Kidney capillary endothelial cell (primary cell): ENCODE measurements around the gene NPBWR2.

Experiments used
- DNase-seq: peaks from one replicate; pipeline ENCODE4 v3.0.0-alpha.2; 2018; ENCODE audit warnings: low spot score

Gene NPBWR2

GRCh38 chr20:64084685-64085152, 22.6 kb downstream of the NPBWR2 start:
- no peak for DNase-seq

DNA sequence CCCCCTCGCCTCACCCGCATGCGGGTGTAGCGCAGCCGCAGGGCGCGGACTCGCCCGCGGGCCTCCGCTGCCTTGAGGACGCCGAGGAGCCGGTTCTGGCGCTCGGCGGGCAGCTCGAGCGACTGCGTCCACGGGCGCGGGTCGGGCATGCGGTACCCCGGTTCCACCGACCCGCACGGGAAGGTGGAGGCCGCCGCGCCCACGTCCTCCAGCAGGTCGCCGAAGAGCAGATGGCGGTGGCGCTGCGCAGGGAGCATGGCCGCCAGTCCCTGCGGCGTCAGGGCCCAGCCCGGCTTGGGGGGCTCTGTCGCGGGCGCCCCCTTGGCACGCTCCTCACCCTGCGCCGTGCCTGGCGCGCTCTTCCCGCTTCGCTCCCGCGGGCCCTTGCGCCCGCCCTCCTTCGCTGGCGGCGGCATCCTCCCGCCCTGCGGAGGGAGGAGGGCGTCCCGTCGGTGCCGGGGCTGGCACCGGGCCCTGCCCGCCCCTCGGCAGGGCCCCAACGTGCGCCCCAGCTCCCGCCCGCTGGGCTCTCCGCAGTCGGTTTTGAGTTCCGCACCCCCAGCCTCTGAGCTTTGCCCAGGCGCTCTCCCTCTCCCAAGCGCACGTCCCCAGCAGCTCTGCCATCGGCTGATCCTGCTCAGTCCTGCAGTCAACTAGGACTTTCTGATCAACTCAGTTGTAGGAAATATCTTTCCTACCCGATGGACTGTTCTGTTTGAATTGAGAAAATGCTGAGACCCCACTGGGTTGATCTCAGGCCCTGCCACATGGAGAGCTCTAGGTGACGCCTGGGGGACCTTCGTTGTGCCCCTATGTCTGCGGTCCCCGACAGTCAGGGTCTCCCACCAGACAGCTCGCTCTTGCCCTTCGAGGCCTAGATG, 23.3 kb downstream of the NPBWR2 start, which contains the start of gene LKAAEAR1:
TSS of gene LKAAEAR1 (minus strand) at position 595 of the 881 bp plus-strand sequence. CDS start at position 416, 179 bp downstream.
- DNase-seq = no peak

- DNase-seq = peak; percentile 53
These were observed 24.0 kb downstream of the NPBWR2 start for GRCh38 chr20:64083378-64083803.

DNA sequence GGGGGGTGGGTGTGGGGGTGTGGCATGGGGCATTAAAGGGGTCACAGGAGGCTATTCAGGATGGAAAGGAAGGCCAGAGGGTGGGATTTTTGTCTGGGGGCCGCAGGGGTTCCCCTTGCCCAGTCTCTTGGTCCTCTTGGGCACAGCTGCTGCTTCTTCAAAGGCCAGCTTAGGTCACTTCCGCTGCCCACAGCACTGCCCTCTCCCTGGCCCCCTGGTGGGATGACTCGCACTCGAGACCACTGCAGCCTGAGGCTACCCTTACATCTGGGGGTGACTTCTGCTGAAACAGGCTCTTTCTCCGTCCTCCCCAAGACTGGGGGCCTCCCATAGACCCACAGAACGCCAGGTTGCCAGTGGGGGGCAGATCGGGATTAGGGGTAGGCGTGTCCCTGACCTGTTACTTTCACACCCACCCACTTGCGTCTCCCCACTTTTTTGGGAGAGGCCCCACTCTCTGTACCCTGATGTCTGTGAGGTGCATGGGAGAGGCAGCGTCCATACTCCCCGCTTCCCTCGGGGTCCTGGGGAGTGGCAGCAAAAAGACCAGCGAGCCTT, 24.5 kb downstream of the NPBWR2 start:
- no peak for DNase-seq

DNA sequence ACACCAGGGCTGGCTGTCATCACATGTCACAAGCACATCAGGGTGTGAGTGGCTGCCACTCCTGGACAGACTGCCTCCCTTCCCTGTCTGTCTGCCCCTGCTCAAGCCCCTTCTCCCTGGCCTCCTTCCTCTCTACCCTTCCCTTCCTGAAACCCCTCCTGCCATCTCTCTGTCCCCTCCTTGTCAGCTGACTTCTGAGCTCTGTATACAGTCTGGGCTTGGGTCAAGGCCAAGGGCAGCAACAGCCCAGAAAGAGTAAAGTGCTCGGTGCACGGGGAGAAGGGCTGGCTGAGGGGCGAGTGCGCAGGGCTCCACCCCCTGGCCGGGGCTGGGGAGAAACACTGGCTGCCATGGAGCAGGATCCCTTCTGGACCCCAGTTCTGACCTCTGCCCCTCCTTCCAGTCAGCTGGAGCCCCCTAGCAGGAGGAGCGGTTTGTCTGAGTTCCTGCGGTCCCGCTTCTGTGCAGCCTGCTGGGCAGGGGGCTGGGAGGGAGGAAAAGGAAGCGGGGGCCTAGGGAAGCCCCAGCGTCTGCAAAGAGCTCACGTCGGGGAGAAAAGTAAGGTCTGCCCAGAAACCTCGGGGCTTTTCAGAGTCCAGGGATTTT, 25.1 kb downstream of the NPBWR2 start:
- DNase-seq = no peak

DNA sequence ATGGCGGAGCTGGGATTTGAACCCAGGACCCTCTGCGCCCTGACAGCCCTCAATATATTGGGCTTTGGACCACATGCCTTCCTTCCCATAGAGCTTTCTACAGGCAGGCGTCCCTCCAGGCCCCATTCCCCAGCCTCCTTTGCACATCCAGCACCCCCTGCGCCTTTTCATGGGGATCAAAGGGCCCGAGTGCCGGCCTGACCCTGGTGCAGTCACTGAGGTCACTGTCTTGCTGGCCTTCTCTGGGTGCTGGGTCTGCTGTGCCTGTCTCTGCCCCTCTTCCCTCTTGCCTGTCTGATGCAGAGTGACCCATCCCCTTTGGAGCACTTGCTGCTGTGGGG, 25.8 kb downstream of the NPBWR2 start:
- DNase-seq = no peak

GRCh38 chr20:64080813-64081623, 26.3 kb downstream of the NPBWR2 start:
- DNase-seq = no peak

DNA sequence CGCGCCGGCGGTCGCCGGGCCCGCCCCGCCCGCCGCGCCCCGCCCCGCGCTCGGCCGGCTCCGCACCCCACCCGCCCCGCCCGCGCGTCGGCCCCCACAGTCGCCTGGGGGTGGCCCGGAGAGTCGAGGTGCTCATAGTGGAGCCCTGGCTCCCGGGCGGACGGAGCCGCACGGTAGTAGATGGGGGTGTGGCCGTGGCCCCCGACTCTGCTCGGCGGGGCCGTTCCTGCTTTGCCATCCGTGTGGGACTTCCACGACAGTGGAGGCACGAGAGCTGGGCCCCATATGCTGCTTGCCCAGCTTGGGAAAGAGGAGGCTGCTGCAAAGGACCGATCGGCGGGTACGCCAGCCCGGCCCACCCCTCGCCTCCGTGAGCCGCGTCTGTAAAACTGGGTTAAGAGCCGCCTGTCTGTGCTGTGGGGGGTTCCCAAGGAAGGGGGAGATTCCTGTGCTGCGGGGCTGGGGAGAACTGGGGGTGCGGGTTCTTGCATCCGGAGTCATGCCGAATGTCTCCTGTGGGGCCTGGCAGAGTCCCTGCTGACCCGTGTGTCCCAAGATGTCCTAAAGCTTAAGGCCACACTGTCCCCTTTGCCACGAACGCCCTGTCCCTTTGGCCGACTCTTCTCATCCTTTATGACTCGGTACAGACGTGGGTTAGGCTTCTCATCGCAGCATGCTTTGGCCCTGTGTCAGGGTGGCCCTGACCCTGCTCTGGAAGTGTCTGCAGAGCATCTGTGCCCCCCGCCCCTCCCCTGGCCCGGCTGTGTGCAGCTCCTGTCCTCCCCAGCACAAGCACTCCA, 27.2 kb downstream of the NPBWR2 start, which contains the start of gene OPRL1:
TSS of gene OPRL1 (plus strand) at position 70 of the 800 bp plus-strand sequence. CDS start 12,639 bp downstream, outside the sequence.
- no peak for DNase-seq

DNA sequence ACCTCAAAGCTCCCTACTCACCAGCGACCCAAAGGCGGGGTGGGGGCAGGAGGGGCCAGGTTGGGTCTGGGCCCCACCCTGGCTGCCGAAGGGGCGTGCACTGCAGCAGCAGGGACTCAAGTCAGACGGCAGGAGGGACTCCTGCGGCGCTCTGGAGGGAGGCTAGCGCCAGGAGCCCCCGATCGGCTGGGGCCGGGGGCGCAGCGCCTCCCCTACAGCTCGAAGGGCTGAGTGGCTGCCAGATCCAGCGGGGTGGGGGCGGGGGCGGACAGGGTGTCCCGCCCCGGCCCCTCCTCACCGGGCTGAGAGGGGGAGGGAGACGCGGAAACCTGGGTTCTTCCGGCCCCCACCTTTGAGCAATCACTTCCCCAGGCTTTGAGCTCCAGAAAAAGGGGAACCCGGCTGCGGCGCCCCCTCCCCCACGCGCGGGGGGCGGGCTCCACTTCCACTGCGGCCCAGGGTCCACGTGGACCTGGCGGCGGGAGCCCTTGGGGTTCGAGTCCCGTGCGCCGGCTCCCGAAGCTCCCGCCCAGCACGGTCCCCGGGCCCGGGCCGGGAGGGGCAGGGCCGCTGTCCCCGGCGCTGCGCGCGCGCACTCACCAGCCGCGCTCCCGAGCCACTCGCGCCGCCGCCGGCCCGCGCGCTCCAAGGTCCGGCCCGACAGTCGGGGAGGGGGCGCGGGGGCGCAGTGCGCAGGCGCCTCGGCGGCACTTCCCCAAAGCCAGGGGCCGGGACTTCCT, 27.9 kb downstream of the NPBWR2 start, which contains the start of gene RGS19:
TSS of gene RGS19 (minus strand) at position 246 of the 740 bp plus-strand sequence. CDS start 2,632 bp downstream, outside the sequence.
- peak; percentile 50 for DNase-seq

GRCh38 chr20:64078934-64079272, 28.5 kb downstream of the NPBWR2 start:
- no peak for DNase-seq

- no peak for DNase-seq
These were observed 29.4 kb downstream of the NPBWR2 start for GRCh38 chr20:64077876-64078551.

DNA sequence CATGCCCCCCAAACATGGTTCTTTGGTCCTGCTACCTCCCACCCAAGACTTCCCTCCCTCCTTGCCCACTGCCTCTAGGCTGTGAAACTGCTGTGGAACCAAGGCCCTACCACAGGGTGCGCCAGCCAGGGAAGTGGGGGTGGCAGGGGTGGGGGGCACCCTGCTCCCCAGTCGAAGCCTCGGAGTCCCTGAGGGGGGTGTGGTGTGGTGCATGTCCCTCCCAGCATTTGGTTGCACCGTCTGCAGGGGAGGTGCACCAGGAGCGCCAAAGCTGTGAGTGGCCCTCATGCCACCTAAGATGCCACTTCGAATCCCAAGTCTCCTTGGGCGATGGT, 29.9 kb downstream of the NPBWR2 start:
- no peak for DNase-seq

DNA sequence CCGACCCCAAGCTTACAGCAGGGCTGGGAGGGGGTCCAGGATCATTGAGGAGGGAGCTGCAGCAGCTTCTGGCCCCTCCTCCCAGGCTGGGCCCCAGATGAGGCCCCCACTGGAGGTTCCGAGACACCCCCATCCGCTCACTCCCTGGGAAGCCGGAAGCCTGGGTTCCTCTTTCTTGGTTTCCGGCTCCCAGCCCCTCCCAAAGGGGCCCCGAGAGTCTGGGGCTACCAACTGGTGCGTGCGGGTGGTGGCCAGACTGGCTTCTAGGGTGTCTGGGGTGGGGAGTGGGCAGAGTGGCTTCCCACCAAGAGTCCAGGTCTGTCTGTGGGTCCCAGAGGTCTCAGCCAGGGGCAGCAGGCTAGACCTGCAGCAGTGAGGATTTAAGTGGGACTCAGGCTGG, 30.3 kb downstream of the NPBWR2 start:
- DNase-seq = no peak

DNA sequence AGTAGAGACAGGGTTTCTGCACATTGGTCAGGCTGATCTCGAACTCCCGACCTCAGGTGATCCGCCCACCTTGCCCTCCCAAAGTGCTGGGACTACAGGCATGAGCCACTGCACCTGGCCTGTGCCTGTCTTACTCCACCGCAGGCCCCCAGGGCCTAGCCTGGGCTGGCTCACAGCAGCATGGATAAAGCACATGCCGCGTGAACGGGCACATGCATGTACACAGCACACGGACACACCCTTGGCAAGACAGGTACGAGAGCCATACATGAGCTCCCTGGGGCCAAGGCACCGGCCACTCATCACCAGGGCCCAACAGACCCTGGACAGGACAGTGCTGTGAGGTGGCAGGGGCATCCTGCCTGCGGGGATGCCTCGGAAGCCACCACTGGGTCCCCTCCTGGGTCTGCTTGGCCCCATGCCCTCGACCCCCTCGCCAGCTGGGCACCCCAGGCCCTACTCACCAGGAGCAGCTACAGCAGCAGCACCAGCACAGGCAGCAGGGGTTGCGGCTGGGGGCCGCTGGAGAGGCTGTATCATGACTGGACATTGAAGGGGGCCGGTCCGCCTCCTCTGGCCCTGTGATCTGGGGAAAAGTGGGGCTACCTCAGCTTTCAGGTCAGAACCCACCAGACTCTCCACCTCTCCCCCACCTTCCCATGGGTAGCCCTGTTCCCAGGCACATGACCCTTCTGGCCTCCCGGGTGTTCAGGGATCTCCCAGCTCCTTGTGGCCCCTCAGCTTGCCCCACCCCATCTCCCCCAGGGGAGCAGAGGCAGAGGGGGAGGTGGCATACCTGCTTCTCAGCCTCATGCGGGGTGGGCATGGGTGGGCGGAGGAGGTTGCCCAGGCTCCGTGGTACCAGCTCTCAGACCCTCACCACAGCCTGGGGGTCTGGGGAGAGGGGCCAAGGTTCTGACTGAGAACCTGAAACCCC, 31.0 kb downstream of the NPBWR2 start:
- DNase-seq = no peak

GRCh38 chr20:64075556-64075955, 31.8 kb downstream of the NPBWR2 start:
- no peak for DNase-seq

DNA sequence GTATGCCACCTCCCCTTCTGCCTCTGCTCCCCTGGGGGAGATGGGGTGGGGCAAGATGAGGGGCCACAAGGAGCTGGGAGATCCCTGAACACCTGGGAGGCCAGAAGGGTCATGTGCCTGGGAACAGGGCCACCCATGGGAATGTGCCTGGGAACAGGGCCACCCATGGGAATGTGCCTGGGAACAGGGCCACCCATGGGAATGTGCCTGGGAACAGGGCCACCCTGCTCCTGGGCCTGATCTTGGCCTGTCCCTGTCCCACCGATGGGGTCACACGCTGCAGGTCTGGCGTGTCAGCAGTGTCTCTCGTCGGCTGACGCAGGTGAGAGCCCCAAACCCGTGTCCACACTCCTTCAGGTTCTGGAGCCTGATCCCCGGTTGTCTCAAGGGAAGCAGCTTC, 32.4 kb downstream of the NPBWR2 start:
- DNase-seq = no peak

GRCh38 chr20:64074184-64074789, 33.1 kb downstream of the NPBWR2 start:
- DNase-seq = no peak

DNA sequence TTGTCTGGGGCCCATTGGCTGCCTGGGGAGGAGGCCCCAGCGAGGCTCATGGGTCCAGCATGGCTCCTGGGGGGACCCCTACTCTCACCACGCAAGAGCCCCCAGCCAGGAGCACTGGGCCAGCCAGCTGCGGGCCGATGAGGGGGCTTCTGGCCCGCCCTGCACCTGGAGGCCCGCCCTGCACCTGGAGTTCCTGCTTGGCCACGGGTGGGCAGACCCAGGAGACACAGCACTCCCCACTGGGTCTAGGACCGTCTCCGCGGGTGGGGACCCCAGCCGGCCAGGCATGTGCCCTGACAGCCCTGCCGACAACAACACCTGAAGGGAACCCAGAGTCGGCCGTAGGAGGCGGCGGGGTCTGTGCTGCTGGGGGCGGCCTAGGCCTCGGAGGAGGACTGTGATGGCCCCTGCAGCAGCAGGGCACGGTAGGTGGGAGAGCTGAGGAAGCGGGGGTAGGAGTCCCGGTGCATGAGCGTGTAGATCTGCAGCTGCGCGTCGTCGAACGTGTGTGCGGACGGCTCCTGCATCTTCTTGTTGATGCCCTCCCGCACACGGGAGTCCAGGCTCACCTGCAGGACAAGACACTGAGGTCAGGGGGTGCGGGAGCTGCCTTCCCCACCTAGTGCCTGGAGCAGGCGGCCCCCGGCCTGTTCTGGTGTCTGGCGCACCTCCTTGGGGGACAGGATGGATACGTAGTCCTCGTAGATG, 33.7 kb downstream of the NPBWR2 start:
- no peak for DNase-seq
